Renal cortex interstitium (tissue), 11 donors: Measurements from ENCODE around the gene FOXO3. TPM values are rescaled to one million over a fixed set of nuclear protein-coding genes. Genes with fewer than 3 reads are reported as not detected.
"Not testable (repeated sequence)": the region's sequence is repeated elsewhere in the genome, so short reads cannot be mapped to it uniquely, and the experiment has no call there.

Experiments used
- DNase-seq, 11 donors: peaks; one replicate each; pipeline ENCODE4 v3.0.0-alpha.2; 2013; ENCODE audit warnings: low read depth in 9 of 11, low spot score in 4 of 11; ENCODE audit errors: extremely low read depth in 1 of 11
- polyA plus RNA-seq, 3 donors: library from polyadenylated mRNA; unstranded; fragments of 120-200 nt; gene quantifications; one replicate each; pipeline ENCODE4 v1.2.1, GENCODE V29; 2013; ENCODE audit not compliant: insufficient read length in 3 of 3

FOXO3 gene
- polyA plus RNA-seq, 3 donors: 50.4 to 54.4 (median 50.6) TPM

- no peak for DNase-seq
Measured at GRCh38 chr6:108640104-108640503, 79.4 kb downstream of the FOXO3 start.

GRCh38 chr6:108643184-108643583, 82.5 kb downstream of the FOXO3 start:
- no peak for DNase-seq

GRCh38 chr6:108644252-108644651, 83.5 kb downstream of the FOXO3 start:
- DNase-seq: no peak

- DNase-seq: no peak
Measured at GRCh38 chr6:108648191-108648590, 87.5 kb downstream of the FOXO3 start.

- DNase-seq: no peak
Measured at GRCh38 chr6:108650325-108650724, 89.6 kb downstream of the FOXO3 start.

- DNase-seq: no peak
Measured at GRCh38 chr6:108650781-108651180, 90.1 kb downstream of the FOXO3 start.

GRCh38 chr6:108651340-108652227, 90.9 kb downstream of the FOXO3 start:
- no peak for DNase-seq

GRCh38 chr6:108652375-108652774, 91.7 kb downstream of the FOXO3 start:
- DNase-seq: no peak

- no peak for DNase-seq
Measured at GRCh38 chr6:108653949-108654348, 93.2 kb downstream of the FOXO3 start.

- DNase-seq: no peak
Measured at GRCh38 chr6:108654465-108655106, 93.9 kb downstream of the FOXO3 start.

GRCh38 chr6:108655806-108656651, 95.3 kb downstream of the FOXO3 start:
- no peak for DNase-seq

GRCh38 chr6:108656836-108657235, 96.1 kb downstream of the FOXO3 start:
- no peak for DNase-seq

GRCh38 chr6:108658174-108658573, 97.5 kb downstream of the FOXO3 start:
- DNase-seq: no peak

- not testable (repeated sequence) for DNase-seq
Measured at GRCh38 chr6:108658785-108659184, 98.1 kb downstream of the FOXO3 start.

GRCh38 chr6:108660251-108660650, 99.5 kb downstream of the FOXO3 start:
- DNase-seq: no peak

GRCh38 chr6:108661430-108661829, 100.7 kb downstream of the FOXO3 start:
- no peak for DNase-seq

GRCh38 chr6:108661982-108662381, 101.3 kb downstream of the FOXO3 start:
- DNase-seq: no peak

- DNase-seq: no peak
Measured at GRCh38 chr6:108662702-108663101, 102.0 kb downstream of the FOXO3 start.

GRCh38 chr6:108663494-108664064, 102.9 kb downstream of the FOXO3 start:
- DNase-seq: not testable (repeated sequence)
